Mesodermal cell (in vitro differentiated cells): ENCODE data around the gene NID1. TPM values are rescaled to one million over a fixed set of nuclear protein-coding genes. Genes with fewer than 3 reads are reported as not detected.

Source experiments
- H3K27ac ChIP-seq: 2 replicates; pipeline ENCODE4 v1.7.0; 2013; ENCODE audit warnings: mild to moderate bottlenecking, low read depth, low read length, moderate library complexity; ENCODE audit not compliant: severe bottlenecking
- H3K36me3 ChIP-seq: 2 replicates; pipeline ENCODE4 v1.7.1; 2013; ENCODE audit warnings: mild to moderate bottlenecking, low read length, moderate library complexity; ENCODE audit not compliant: control insufficient read depth, insufficient read depth
- H3K4me1 ChIP-seq: one replicate; pipeline ENCODE4 v1.7.1; 2013; ENCODE audit warnings: mild to moderate bottlenecking, low read length; ENCODE audit not compliant: insufficient read depth, control insufficient read depth, poor library complexity, severe bottlenecking
- H3K4me3 ChIP-seq: 2 replicates; pipeline ENCODE4 v1.7.0; 2013; ENCODE audit warnings: low read length, control low read depth, mild to moderate bottlenecking; ENCODE audit not compliant: insufficient read depth, poor library complexity, severe bottlenecking; ENCODE audit errors: extremely low read depth
- H3K9me3 ChIP-seq: 2 replicates; pipeline ENCODE4 v1.7.1; 2013; ENCODE audit warnings: mild to moderate bottlenecking, low read length, moderate library complexity; ENCODE audit not compliant: control insufficient read depth
- WGBS, 2 experiments: methylation state at CpG; one replicate each; pipeline ENCODE4 v1.1.5; 2013; ENCODE audit warnings: missing lambda C conversion rate in 2 of 2; ENCODE audit not compliant: insufficient coverage in 2 of 2; 5-methylcytosine and 5-hydroxymethylcytosine counted together
- polyA plus RNA-seq, 2 experiments: library from polyadenylated mRNA; stranded (reverse); fragments of 50-300 nt; gene quantifications; one replicate each; pipeline ENCODE4 v1.2.3, GENCODE V29; 2013

NID1 gene, protein sequence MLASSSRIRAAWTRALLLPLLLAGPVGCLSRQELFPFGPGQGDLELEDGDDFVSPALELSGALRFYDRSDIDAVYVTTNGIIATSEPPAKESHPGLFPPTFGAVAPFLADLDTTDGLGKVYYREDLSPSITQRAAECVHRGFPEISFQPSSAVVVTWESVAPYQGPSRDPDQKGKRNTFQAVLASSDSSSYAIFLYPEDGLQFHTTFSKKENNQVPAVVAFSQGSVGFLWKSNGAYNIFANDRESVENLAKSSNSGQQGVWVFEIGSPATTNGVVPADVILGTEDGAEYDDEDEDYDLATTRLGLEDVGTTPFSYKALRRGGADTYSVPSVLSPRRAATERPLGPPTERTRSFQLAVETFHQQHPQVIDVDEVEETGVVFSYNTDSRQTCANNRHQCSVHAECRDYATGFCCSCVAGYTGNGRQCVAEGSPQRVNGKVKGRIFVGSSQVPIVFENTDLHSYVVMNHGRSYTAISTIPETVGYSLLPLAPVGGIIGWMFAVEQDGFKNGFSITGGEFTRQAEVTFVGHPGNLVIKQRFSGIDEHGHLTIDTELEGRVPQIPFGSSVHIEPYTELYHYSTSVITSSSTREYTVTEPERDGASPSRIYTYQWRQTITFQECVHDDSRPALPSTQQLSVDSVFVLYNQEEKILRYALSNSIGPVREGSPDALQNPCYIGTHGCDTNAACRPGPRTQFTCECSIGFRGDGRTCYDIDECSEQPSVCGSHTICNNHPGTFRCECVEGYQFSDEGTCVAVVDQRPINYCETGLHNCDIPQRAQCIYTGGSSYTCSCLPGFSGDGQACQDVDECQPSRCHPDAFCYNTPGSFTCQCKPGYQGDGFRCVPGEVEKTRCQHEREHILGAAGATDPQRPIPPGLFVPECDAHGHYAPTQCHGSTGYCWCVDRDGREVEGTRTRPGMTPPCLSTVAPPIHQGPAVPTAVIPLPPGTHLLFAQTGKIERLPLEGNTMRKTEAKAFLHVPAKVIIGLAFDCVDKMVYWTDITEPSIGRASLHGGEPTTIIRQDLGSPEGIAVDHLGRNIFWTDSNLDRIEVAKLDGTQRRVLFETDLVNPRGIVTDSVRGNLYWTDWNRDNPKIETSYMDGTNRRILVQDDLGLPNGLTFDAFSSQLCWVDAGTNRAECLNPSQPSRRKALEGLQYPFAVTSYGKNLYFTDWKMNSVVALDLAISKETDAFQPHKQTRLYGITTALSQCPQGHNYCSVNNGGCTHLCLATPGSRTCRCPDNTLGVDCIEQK
- 174 TPM for polyA plus RNA-seq (2013, experiment 1 of 2)
- 156 TPM for polyA plus RNA-seq (2013, experiment 2 of 2)

DNA sequence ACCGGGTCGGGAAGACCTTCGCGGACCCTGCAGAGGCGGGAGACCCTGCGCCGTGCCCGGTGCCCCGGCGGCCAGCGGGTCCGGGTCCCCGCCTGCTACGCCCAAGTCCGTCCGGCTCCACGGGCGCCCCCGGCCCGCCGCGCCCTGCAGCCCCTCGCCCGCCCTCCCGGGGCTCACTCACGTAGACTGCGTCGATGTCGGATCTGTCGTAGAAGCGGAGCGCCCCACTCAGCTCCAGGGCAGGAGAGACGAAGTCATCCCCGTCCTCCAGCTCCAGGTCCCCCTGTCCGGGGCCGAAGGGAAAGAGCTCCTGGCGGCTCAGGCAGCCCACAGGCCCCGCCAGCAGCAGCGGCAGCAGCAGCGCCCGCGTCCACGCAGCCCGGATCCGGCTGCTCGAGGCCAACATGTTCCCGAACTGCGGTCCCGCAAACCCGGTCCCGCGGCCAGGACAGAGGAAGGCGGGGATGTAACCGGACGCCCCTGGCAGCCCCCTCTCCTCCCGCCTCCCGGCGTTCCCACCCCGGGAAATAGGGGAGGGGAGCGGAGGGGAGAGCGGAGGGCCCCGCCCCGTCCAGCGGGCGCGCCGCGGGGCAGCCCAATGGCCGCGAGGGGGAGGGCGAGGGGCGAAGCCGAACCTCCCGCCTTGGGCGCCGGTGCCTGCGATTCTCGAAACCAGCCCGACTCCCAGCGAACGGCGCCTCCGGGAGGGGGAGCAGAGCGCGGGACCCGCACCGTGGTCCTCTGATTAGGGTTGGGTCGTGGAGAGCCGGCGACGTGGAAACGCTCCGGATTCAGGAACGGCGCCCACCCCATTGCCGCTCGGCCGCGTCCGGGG is at the start of gene NID1:
NID1 (minus strand) TSS at position 417 of the 835 bp plus-strand sequence; CDS start at position 406, 11 bp downstream.
- H3K9me3 ChIP-seq = no peaks in the 10 kb centered on the region
- 0 to 1% methylated on average over 42 to 69 of the region's 100 CpGs for WGBS, 2 experiments
- peak within 1 kb of the TSS; percentile 78 for H3K4me3 ChIP-seq
- peak within 1 kb of the TSS; percentile 57 for H3K27ac ChIP-seq
- H3K4me1 ChIP-seq = peaks cover 4% of the 10 kb centered on the region
- H3K36me3 ChIP-seq = peaks cover 23% of the 10 kb centered on the region

DNA sequence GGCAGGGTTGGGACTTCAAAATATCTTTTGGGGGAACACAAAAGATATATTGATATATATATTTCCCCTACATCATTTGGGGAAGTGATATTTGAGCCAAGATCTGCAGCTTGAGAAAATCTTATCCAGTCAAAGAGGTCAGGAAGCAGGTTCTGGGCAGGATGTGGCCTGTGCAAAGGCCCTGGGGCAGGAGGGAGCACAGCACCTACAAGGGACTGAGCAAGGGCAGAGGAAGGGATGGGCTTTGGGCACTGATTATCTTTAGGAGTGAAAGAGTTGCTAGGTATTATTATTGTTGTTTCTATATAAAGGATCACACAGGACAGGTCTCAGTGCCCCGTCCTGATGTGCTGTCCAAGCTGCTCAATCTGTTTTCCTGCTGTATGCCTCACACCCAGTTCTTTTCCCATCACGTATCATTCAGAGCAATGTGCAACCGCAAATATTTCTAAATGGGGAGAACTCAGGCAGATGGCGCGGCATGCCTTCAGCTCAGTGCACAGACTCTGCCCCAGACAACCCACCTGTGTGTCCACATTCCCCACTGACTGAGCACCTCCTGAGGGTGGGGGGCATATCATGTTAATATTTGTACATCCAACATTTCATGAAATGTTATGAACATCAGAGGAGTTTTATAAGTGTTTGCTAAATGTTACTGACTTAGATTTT is 49.3 kb upstream of the NID1 start:
- WGBS, 2 experiments = 100% methylated on average over 2 to 5 of the region's 5 CpGs
- H3K27ac ChIP-seq = no peak overlapping the region
- no peak overlapping the region for H3K4me3 ChIP-seq
- H3K9me3 ChIP-seq = no peaks in the 10 kb centered on the region
- no peaks in the 10 kb centered on the region for H3K36me3 ChIP-seq
- H3K4me1 ChIP-seq = no peaks in the 10 kb centered on the region

DNA sequence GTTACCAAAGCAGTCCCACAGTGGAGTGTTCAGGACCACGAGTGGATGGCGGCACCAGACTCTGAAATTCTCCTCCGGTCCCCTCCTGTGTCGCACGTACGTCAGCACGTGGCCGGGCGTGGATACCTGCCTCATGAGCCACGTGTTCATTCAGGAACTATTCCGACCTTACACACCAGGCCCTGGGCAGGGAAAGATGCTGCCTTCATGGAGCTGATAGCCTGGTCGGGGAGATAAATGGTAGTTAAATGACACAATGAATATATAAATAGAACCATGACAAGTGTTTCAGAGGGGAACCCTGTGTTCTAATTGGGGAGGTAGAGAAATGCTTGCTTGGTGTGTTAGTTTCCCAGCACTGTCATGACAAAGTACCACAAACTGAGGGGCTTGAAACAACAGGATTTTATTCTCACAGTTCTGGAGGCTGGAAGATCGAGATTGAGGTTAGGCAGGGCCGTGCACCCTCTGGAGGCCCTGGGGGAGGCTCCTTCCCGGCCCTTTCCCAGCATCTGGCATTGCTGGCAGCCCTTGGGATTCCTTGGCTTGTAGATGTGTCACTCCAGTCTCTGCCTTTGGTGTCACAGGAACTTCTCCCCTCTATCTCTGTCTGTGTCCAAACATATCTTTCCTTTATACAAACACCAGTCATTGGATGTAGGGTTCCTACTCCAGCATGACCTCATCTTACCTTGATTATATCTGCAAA is 48.6 kb upstream of the NID1 start:
- Histone ChIP-seq H3K4me1 (no peaks in the 10 kb centered on the region), H3K36me3 (no peaks in the 10 kb centered on the region), H3K4me3 (no peak overlapping the region), H3K27ac (no peak overlapping the region), H3K9me3 (no peaks in the 10 kb centered on the region)
- 90 to 95% methylated on average over 14 of the region's 15 CpGs for WGBS, 2 experiments

DNA sequence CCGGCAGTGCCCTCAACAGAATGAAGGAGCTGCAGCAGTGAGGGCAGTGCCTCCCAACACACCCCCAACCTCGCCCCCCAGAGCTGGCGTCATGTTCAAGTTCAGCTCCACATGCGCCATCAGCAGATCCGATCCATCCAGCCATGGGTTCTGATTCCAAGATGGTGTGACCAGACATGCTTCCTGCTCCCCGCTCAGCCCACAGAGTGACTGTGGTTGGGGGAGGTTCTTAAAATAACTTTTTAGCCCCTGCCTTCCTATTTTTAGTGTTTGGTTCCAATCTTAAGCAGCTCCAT is 47.4 kb upstream of the NID1 start:
- Histone ChIP-seq H3K36me3 (no peaks in the 10 kb centered on the region), H3K9me3 (no peaks in the 10 kb centered on the region), H3K4me3 (no peak overlapping the region), H3K27ac (no peak overlapping the region), H3K4me1 (no peaks in the 10 kb centered on the region)
- WGBS, 2 experiments = 97 to 100% methylated on average over 1 to 3 of the region's 6 CpGs

DNA sequence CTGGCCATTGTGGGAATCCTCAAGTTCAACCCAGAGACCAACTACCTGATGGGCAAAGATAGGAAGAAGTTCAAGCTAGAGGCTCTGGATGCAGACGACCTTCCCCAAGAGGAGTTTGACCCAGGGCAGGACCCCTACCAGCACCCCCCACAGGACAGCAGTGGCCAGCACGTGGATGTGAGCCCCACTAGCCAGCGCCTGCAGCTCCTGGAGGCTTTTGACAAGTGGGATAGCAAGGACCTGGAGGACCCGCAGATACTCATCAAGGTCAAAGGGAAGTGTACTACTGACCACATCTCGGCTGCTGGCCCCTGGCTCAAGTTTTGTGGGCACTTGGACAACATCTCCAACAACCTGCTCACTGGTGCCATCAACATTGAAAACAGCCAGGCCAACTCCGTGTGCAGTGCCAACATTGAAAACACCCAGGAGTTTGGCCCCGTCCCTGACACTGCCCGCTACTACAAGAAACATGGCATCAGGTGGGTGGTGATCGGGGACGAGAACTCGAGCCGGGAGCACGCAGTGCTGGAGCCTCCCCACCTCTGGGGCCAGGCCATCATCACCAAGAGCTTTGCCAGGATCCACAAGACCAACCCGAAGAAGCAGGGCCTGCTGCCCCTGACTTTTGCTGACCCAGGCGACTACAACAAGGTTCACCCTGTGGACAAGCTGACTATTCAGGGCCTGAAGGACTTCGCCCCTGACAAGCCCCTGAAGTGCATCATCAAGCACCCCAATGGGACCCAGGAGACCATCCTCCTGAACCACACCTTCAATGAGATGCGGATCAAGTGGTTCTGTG is 46.8 kb upstream of the NID1 start:
- Histone ChIP-seq H3K4me3 (no peak overlapping the region), H3K27ac (no peak overlapping the region), H3K36me3 (no peaks in the 10 kb centered on the region), H3K4me1 (no peaks in the 10 kb centered on the region), H3K9me3 (no peaks in the 10 kb centered on the region)
- 91 to 92% methylated on average over 13 to 16 of the region's 17 CpGs for WGBS, 2 experiments

DNA sequence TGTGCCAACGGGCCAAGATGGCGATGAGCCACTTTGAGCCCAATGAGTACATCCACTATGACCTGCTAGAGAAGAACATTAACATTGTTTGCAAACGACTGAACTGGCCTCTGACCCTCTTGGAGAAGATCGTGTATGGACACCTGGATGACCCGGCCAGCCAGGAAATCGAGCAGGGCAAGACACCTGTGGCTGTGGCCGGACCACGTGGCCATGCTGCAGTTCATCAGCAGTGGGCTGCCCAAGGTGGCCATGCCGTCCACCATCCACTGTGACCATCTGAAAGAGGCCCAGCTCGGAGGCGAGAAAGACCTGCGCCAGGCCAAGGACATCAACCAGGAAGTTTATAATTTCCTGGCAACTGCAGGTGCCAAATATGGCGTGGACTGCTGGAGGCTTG is 45.2 kb upstream of the NID1 start:
- Histone ChIP-seq H3K36me3 (no peaks in the 10 kb centered on the region), H3K9me3 (no peaks in the 10 kb centered on the region), H3K4me1 (no peaks in the 10 kb centered on the region), H3K27ac (no peak overlapping the region), H3K4me3 (no peak overlapping the region)
- WGBS, 2 experiments = 93 to 95% methylated on average over 12 to 13 of the region's 13 CpGs

DNA sequence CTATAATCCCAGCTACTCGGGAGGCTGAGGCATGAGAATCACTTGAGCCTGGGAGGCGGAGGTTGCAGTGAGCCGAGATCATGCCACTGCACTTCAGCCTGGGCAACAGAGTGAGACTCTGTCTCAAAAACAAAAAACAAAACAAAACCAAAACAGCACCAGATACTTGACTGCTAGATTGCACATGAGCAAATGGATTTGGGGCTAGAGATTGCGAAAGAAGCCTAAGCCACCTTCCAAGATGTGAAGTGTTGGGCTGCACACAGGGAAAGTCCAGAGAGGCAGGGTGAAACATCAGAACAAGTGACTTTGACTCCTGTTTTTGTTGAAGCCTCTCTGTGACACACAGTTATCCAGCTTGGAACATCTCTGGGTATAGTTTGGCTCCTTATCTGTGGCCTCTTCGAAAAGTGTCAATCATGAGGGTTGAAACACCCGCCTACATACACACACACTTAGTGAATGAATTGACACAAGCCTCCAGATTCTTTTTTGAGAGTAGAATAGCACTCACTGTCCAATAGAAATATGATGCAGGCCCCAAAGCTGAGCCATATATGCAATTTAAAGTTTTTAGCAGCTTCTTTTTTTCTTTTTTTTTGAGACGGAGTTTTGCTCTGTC is 43.2 kb upstream of the NID1 start:
- Histone ChIP-seq H3K4me3 (no peak overlapping the region), H3K27ac (no peak overlapping the region), H3K4me1 (no peaks in the 10 kb centered on the region), H3K9me3 (no peaks in the 10 kb centered on the region), H3K36me3 (no peaks in the 10 kb centered on the region)
- WGBS, 2 experiments = 91 to 93% methylated on average over 6 of the region's 7 CpGs

DNA sequence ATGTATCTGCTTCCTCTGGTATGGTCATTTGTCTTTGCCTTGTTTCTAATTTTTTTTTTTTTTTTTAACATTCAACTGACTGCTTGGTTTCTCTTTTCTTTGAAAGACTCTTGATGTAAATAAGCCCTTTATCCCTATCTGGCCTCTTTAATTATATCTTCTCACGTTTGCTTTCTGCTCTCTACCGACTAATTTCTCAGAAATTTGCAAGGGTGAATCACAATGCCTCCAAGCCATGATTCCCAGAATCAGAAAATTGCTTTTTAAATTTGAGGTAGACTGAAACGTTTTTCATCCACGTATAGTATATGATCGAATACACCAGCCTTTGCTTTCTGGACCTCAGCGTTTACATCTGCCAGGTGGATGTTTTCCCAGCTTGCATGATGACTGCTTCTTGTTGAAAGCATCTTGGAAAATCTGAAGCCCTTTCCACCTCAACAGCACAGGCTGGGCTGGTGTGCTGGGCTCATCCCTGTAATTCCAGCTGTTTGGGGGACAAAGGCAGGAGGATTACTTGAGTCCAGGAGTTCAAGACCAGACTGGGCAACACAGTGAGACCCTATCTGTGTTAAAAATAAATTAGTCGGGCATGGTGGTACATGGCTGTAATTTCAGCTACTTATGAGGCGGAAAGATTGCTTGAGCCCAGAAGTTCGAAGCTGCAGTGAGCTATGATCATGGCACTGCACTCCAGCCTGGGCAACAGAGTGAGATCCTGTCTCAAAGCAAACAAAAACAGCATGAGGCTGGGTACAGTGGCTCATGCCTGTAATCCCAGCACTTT is 42.4 kb upstream of the NID1 start:
- no peaks in the 10 kb centered on the region for H3K9me3 ChIP-seq
- no peaks in the 10 kb centered on the region for H3K4me1 ChIP-seq
- H3K36me3 ChIP-seq = no peaks in the 10 kb centered on the region
- 86 to 88% methylated on average over 9 of the region's 9 CpGs for WGBS, 2 experiments
- no peak overlapping the region for H3K27ac ChIP-seq
- no peak overlapping the region for H3K4me3 ChIP-seq
